HG03439 (cell line): ENCODE data around the gene MRTFB.
"Not testable (repeated sequence)": the region's sequence is repeated elsewhere in the genome, so short reads cannot be mapped to it uniquely, and the experiment has no call there.

ENCODE experiments used
- ATAC-seq: cut with Tn5 transposase; IDR thresholded peaks from one replicate; pipeline ENCODE4 v1.9.1; 2021; ENCODE audit warnings: mild to moderate bottlenecking, moderate library complexity; ENCODE audit not compliant: unreplicated experiment

Gene MRTFB, protein sequence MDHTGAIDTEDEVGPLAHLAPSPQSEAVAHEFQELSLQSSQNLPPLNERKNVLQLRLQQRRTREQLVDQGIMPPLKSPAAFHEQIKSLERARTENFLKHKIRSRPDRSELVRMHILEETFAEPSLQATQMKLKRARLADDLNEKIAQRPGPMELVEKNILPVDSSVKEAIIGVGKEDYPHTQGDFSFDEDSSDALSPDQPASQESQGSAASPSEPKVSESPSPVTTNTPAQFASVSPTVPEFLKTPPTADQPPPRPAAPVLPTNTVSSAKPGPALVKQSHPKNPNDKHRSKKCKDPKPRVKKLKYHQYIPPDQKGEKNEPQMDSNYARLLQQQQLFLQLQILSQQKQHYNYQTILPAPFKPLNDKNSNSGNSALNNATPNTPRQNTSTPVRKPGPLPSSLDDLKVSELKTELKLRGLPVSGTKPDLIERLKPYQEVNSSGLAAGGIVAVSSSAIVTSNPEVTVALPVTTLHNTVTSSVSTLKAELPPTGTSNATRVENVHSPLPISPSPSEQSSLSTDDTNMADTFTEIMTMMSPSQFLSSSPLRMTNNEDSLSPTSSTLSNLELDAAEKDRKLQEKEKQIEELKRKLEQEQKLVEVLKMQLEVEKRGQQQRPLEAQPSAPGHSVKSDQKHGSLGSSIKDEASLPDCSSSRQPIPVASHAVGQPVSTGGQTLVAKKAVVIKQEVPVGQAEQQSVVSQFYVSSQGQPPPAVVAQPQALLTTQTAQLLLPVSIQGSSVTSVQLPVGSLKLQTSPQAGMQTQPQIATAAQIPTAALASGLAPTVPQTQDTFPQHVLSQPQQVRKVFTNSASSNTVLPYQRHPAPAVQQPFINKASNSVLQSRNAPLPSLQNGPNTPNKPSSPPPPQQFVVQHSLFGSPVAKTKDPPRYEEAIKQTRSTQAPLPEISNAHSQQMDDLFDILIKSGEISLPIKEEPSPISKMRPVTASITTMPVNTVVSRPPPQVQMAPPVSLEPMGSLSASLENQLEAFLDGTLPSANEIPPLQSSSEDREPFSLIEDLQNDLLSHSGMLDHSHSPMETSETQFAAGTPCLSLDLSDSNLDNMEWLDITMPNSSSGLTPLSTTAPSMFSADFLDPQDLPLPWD

DNA sequence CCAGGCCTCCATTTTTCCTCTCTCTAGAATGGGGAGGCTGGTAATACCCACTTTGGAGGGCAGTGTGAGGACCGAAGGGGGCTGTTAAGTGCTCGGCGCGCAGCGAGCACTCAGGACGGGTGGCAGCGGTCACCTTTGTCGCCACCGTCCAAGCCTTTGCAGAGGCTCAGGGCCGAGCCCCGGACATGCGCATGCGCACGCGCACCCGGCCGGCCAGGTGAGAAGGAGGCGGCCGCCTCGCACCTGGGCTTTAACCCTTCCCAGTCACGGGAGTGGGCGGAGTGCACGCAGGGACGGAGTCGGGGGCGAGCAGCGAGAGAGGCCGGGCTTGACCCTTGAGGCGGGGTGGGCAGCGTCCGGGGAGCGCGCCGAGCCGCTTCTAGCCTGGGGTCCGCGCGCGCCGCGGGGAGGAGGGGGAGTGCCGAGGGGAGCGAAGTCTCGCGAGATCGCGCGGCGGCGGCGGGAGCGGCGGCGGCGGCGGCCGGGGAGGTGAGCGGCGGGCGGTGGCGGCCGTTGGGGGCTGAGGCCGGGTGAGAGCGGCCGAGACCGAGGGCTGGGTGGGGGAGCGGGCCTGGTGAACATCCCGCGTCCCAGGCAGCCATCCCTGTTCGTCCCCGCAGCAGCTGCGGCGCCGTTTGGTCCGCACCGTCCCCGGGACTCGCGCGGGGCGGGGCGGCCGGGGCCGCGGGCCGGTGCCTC is at the start of gene MRTFB:
TSS of gene MRTFB (plus strand) at position 443 of the 699 bp plus-strand sequence. CDS start 69,288 bp downstream, outside the sequence.
- peak; percentile 82 for ATAC-seq

DNA sequence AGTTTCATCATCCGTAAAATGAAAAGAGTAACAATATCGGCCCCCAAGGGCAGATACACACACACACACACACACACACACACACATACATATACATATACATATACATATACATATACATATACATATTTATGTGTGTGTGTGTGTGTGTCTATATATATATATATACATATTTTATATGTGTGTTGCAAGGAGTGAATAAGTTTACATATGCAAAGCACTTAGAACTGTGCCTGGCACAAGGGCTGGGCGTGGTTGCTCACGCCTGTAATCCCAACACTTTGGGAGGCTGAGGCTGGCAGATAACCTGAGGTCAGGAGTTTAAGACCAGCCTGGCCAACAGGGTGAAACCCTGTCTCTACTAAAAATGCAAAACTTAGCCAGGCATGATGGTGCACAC is 47.6 kb upstream of the MRTFB start:
- ATAC-seq: not testable (repeated sequence)

DNA sequence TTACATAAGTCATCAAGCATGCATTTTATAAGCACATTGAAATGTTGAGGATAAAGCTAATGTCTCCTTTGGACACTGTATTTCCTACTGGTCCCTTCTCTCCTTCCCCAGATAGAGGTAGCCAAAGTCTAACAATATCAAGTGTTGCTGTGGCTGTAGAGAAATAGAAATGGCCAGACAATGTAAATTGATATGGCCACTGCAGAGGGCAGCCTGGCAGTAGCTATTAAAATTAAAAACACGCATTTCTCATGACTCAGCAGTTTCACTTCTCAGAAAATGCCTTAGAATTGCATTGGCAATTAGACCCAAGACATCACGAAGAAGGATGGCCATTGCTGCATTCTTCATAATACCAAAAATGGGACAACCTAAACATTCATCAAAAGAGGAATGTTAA is 46.8 kb upstream of the MRTFB start:
- no peak for ATAC-seq

DNA sequence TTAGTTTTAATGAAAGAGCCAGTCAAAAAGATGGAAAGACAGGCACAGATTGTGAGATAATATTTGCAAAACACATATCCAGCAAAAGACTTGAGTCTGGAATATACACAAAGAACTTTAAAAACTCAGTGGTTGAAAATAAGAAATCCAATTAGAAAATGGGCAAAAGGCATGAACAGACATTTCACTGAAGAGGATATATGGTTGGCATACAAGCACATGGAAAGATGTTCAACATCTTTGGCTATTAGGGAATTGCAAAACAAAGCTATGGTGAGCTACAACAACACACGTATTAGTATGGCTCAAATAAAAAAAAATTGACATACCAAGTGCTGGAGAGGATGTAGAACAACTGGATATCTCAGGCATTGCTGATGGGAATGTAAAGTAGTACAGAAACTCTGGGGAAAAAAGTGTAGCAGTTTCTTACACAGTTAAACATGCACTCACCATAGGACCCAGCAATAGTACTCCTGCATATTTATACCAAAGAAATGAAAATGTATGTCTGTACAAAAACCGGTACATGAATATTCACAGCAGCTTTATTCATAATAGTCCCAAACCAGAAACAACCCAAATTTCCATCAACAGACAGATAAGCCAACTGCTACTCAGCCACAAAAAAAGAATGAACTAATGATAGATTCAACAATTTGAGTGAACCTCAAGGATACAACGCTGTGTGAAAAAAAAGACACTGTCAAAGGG is 44.4 kb upstream of the MRTFB start:
- ATAC-seq: no peak

DNA sequence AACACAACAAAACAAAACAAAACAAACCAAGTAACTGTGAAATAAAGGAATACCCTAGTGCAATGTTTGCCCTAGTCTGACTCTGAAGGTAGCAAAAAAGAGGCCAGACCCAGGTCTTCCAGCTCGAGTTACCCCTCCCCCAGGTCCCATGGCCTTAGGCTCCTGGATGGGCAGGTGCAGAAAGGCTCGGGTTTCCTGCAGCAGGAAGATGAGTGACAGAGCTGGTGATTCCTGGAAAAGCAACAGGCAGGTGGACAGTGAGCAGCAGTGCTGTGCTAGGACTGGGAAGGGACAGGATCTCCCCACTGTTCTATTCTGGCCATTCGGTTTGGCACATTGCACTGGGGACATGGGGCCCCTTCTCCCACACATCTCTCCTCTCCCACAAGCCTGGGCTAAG is 42.9 kb upstream of the MRTFB start:
- no peak for ATAC-seq

DNA sequence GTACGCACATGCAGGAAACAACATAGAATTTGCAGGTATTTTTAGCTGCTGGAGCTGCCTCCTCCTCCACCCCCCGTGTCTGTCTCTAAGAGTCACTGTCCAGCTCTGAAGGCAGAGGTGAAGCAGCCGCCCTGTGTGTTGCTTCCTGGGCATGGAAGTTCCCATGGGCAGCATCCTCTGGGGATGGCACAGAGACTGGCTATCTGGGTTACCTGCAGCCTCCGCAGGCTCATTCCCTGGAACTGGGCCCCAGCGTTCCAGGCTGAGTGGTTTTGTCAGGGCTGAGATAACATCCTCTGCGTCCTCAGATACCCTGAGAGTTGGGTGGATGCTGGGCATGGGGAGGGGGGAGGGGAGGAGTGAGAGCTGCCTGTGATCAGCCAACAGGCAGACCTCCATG is 41.5 kb upstream of the MRTFB start:
- ATAC-seq: no peak

DNA sequence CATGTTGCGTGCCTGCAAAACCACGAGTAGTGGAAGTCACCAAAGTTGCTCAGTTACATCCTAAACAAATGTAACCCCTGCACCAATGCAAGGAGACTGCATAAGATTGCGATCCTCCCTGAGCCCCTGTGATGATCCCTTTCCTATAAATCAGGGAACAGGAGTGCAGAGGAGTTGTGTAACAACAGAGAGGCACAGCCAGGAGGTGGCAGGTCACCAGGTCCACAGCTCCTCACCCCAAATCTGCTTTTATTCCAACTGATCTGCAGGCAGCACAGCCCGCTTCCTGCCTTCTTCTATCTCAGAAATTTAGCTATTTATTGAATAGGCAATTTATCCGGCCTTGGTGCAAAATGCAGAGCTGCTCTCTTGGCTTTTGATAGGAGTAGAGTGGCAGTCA is 36.0 kb upstream of the MRTFB start:
- ATAC-seq: no peak

DNA sequence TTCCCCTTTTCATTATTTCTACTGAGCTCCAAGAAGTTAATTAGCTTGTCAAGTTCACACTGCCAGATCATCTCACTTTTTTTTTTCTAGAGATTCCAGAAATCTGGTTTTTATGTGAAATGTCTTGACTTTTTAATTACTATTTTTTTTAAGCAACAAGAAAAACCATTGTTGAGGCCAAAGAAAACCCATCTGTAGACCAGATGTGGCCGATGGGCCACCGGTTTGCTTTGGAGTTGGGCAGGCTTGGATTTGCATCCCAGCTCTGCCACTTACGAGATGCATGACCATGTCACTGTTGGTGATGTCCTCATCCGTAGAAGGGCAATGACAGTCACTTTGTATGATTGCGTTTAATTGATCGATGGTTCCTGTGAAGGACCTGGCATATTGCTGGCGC is 34.2 kb upstream of the MRTFB start:
- ATAC-seq: no peak

DNA sequence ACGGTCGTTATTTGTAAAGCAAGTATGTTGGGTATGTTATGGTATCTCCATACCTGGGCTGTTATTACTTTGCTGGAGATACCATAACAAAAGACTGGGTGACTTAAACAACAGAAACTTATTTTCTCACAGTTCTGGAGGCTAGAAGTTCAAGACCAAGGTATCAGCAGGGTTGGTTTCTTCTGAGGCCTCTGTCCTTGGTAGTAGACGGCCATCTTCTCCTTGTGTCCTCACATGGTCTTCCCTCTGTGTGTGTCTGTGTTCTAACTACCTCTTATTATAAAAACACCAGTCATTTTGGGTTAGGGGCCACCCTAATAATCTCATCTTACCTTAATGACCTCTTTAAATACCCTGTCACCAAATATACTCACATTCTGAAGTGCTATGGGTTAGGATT is 33.2 kb upstream of the MRTFB start:
- no peak for ATAC-seq

DNA sequence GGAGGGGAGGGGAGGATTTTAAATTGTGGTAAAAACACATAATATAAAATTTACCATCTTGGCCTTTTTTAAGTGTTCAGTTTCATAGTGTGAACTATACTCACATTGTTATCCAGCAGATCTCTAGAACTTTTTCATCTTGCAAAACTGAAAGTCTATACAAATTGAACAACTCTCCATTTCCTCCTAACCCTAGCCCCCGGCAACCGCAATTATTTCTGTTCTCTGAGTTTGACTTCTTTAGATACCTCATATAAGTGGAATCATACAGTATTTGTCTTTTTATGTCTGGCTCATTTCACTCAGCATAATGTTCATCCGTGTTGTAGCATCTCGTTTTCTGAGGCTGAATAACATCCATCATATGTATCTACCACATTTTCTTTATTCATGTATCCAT is 30.0 kb upstream of the MRTFB start:
- ATAC-seq: no peak

DNA sequence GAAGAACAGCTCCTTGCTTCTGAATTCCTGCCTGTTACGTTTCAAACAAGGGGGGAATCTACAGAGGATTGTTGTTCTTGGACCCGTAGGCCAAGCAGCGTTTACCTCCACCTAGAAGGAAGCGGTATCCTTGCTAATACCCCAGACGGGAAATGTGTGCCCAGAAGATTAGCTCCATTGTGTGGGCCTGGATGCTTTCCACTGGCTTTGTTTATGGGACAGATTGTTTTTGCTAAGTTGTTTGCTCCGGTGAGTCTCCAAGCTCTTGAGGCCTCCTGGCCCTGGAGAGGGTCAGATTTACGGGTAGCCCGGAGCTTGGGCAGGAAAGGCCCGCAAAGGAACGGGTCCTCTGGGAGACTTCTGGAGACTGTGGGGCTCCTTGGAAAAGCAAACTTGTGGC is 28.4 kb upstream of the MRTFB start:
- no peak for ATAC-seq

DNA sequence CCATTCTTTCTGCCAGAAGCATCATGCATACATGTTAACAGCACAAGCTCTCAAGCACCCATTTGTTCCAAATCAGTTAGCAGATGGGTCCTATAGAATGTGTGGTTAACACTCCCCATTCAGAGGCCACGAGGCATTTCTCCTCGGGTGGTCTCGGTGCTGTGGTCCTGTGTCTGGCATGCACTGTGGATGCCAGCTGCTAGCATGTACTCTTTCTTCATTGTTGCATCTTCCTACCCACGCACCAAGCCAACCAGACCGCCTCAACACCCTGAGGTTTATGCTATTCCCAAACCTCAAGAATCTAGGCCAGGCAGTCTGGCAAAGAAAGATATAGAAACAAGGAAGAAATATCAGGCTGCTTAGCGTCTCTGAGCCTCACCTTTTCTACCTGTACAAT is 27.8 kb upstream of the MRTFB start:
- no peak for ATAC-seq

DNA sequence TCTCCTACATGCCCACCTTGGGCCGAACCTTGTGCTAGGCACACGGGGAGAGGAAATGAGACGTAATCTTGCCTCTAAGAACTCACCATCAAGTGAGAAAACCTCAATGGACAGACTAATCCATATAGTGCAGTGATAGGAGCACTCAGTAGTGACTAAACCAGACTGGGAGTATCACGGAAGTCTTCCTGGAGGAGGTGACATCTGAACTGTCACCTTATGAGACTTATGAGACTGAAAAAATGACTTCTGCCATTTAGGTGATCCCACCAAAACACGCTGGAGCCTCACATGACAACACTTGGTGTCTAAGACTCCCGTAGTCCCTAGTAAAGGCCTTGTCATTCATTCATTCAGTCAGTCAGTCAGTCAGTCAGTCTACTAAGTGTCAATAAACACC is 27.3 kb upstream of the MRTFB start:
- ATAC-seq: no peak

DNA sequence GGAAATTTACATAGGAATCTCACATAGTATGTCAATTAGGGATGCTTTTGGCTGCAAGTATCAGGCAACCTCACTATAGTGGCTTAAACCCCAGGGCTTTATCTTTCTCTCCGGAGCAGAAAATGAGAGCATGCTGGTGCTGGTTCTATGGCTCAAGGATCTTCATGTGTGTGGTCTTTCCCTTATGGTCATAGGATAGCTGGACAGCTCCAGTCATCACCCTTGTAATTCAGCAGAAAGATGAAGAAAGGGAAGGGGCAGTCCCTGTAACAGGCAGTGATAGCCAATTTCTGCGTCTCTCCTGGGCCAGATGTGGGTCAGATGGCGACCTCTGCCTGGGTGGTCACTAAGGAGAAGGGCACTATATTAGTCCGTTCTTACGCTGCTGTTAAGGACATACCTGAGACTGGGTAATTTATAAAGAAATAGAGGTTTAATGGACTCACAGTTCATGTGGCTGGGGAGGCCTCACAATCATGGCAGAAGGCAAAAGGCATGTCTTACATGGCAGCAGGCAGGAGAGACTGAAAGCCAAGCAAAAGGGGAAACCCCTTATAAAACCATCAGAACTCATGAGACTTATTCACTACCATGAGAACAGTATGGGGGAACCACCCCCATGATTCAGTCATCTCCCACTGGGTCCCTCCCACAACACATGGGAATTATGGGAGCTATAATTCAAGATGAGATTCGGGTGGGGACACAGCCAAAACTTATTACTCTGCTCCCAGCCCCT is 23.8 kb upstream of the MRTFB start:
- ATAC-seq: not testable (repeated sequence)

DNA sequence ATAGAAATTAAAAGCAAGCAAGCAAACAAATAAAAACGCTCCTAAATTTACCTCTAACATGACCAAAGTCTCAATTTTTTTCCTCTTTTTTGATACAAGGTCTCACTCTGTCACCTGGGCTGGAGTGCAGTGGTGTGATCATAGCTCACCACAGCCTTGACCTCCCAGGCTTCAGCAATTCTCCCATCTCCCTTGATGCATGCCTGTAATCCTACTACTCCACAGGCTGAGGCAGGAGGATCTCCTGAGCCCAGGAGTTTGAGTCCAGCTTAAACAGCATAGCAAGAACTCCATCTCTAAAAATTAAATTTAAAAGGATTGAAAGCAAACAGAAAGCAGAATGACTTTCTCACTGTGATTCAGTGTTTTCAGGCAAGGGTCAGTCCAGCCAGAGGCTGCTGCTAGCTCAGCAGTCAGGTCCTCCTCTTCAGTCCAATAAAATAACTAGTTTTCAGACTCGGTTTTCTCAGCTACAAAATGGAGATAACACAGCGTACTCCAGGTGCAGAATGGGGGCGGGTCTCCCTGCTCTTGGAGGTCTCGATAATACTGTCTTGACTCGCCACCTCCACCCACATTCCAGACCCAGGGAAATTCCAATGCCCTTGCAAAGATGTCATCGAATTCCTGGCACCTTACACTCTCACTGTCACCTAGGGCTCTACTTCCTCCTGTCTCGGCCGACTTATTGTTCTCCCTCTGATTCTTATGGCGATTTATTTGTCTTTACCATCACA is 20.7 kb upstream of the MRTFB start:
- no peak for ATAC-seq

DNA sequence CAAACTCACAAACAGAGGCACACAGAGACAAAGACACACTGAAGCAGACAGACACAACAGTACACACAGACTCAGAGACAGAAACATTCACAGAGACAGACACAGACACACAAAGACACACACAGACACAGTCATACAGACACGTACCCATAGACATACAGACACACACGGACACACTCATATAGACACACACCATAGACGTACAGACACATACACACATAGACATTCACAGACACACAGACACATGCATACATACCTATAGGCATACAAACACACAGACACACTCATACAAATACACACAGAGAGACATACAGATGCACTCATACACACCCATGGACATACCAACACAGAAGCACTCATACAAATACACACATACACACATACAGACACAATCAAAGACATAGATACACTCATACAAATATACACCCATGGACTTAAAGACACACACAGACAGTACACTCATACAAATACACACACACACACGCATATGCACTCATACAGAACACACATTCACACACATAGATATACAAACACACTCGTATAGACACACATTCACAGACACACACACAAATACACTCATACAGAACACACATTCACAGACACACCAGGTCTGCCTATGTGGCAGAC is 19.9 kb upstream of the MRTFB start:
- ATAC-seq: no peak

DNA sequence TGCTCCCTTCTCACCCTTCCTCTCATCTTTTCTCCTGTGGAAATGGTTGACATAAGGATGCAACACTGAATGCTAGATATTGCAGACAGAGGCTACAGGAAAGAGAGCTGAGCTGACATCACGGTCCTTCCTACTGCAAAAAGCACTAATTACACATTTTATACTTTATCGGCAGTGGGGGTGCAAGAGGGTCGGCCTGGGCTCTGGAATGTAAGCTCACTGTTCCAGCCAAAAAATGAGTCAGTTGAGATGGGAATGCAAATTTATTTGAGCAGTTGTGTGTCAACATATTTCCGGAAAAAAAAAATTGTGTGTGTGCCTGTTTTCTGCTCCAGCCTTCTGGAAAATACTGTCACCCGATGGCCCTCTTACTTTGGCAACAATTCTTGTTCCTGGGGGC is 14.1 kb upstream of the MRTFB start:
- no peak for ATAC-seq

DNA sequence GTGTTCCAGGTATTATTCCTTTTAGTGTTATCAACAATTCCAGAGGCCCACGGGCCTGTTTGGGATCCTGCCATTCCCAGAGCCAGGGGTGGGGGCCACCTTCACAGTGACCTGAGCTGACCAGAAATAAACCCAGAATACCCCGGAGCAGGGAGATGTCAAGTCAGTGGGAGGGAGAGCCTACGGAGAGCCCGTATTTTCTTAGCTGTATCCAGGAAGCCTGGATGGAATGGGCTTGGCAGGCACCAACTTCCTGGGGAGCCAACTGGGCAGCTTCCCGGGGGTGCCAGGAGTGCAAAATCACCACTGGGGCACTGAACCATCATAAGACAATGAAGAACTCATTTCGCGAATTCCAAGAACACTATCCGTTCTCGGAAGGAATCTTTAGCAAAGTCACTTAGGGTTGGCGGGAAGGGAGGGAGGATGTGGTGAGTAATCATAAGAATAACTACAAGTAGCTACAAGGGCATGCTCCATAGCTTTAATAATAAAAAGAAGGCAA is 13.2 kb upstream of the MRTFB start:
- no peak for ATAC-seq
